Keratinocyte (primary cell): ENCODE measurements around the gene FOCAD. TPM values are rescaled to one million over a fixed set of nuclear protein-coding genes. Genes with fewer than 3 reads are reported as not detected.

ENCODE experiments used
- DNase-seq: peaks from one replicate; pipeline ENCODE4 v3.0.0-alpha.2; 2011; ENCODE audit warnings: low read depth, missing footprints, low spot score
- FAIRE-seq: peaks from 2 replicates; lab custom pipeline; 2011; peaks lifted over from hg19 to GRCh38; lab: Jason Lieb, UNC
- H2AFZ ChIP-seq: 2 replicates; pipeline ENCODE4 v1.6.0; 2012; ENCODE audit warnings: low read length, control low read depth, inconsistent platforms; ENCODE audit not compliant: control insufficient read depth
- H3K27ac ChIP-seq: 2 replicates; pipeline ENCODE4 v1.5.1; 2011; ENCODE audit warnings: low read length; ENCODE audit not compliant: control insufficient read depth, insufficient read depth
- H3K27me3 ChIP-seq: 3 replicates; pipeline ENCODE4 v1.6.0; 2011; ENCODE audit warnings: low read length; ENCODE audit not compliant: control insufficient read depth, insufficient read depth; ENCODE audit errors: extremely low read depth
- H3K36me3 ChIP-seq, 2 experiments: 2 replicates in 1 of 2; 3 replicates in 1 of 2; pipeline ENCODE4 v1.5.1; 2011; ENCODE audit warnings: low read length in 2 of 2, mild to moderate bottlenecking in 1 of 2; ENCODE audit not compliant: control insufficient read depth in 2 of 2, insufficient read depth in 2 of 2; ENCODE audit errors: extremely low read depth in 1 of 2
- H3K4me1 ChIP-seq: 3 replicates; pipeline ENCODE4 v1.5.1; 2011; ENCODE audit warnings: low read length; ENCODE audit not compliant: control insufficient read depth, insufficient read depth; ENCODE audit errors: extremely low read depth
- H3K4me2 ChIP-seq: 3 replicates; pipeline ENCODE4 v1.6.0; 2011; ENCODE audit warnings: low read depth, low read length; ENCODE audit not compliant: control insufficient read depth, insufficient read depth; ENCODE audit errors: extremely low read depth
- H3K4me3 ChIP-seq, 3 experiments: fragments of 200-600 bp in 1 of 3; sonication (generic) in 1 of 3; 2 replicates in 2 of 3; 3 replicates in 1 of 3; pipeline ENCODE4 v1.5.1; 2011 to 2016; ENCODE audit warnings: low read length in 3 of 3, mild to moderate bottlenecking in 3 of 3, control low read depth in 2 of 3, inconsistent platforms in 1 of 3, low read depth in 1 of 3, mixed read lengths in 1 of 3, mixed run types in 1 of 3, moderate library complexity in 1 of 3; ENCODE audit not compliant: control insufficient read depth in 2 of 3, insufficient read depth in 2 of 3; ENCODE audit errors: extremely low read depth in 1 of 3
- H3K79me2 ChIP-seq: 2 replicates; pipeline ENCODE4 v1.6.0; 2012; ENCODE audit warnings: low read length; ENCODE audit not compliant: control insufficient read depth, insufficient read depth
- H3K9ac ChIP-seq: 3 replicates; pipeline ENCODE4 v1.6.0; 2011; ENCODE audit warnings: low read length; ENCODE audit not compliant: control insufficient read depth, insufficient read depth; ENCODE audit errors: extremely low read depth
- H3K9me1 ChIP-seq: 3 replicates; pipeline ENCODE4 v1.6.0; 2011; ENCODE audit warnings: low read length; ENCODE audit not compliant: control insufficient read depth, insufficient read depth; ENCODE audit errors: extremely low read depth
- H3K9me3 ChIP-seq: 2 replicates; pipeline ENCODE4 v1.5.1; 2012; ENCODE audit warnings: low read depth, low read length; ENCODE audit not compliant: control insufficient read depth
- H4K20me1 ChIP-seq: 3 replicates; pipeline ENCODE4 v1.6.0; 2011; ENCODE audit warnings: low read length; ENCODE audit not compliant: control insufficient read depth, insufficient read depth; ENCODE audit errors: extremely low read depth
- EZH2 ChIP-seq: IDR thresholded peaks from one replicate; pipeline ENCODE4 v1.6.1; 2012; ENCODE audit warnings: inconsistent platforms, mild to moderate bottlenecking, low read length, moderate library complexity
- dilution Hi-C: fragments of 300-500 bp; cut with MboI; formaldehyde crosslinking; loops from one replicate; pipeline ENCODE4 v1.7.0; 2020; ENCODE audit warnings: low sequenced_read_pairs; ENCODE audit not compliant: extremely low pct_ligation_motif_present
- polyA plus RNA-seq, 5 experiments: library from polyadenylated mRNA; depleted of rRNA in 3 of 5; stranded (reverse) in 3 of 5; stranded (forward) in 1 of 5; unstranded in 1 of 5; fragments of >200 nt; gene quantifications; 1 replicate in 1 of 5; 2 replicates in 3 of 5; 3 replicates in 1 of 5; pipeline versions ENCODE4 v1.2.1 to v1.2.3, GENCODE V29; 2011 to 2012; ENCODE audit warnings: missing spikeins in 2 of 5, low read depth in 1 of 5, low replicate concordance in 1 of 5
- TF ChIP-seq, protein P1 (sequence below), 3 experiments: IDR thresholded peaks in 1 of 3; conservative IDR thresholded peaks in 1 of 3; optimal IDR thresholded peaks in 1 of 3; 2 replicates in 2 of 3; 3 replicates in 1 of 3; pipeline versions ENCODE3 to v1.5.1; 2011; ENCODE audit warnings: low read length in 3 of 3, mild to moderate bottlenecking in 3 of 3, moderate library complexity in 2 of 3, control low read depth in 1 of 3, inconsistent platforms in 1 of 3; ENCODE audit not compliant: insufficient read depth in 2 of 3; ENCODE audit errors: extremely low read depth in 1 of 3

The FOCAD gene
- polyA plus RNA-seq, 1 donor (not counting 4 experiments of a cell fraction or from before 2014, with no cell fraction given) = 33.1 TPM

DNA sequence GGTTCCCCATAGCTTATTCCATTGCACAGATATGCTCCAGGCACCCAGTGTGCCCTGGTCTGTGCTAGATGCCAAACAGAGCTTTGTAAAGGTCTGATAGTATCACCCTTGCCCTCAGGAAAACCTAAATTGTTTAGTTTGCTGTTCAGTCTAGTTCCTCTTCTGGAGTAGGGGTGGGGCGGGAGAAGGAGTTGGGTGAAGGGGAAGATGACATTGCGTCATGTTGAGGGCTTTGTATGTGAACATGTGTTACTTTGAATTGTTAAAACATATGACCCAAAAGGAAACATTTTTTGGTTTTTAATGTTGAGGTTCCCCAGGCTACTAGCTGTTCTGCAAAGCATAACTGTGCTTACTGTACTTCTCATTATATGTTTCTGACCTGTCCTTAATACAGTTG is 306.8 kb downstream of the FOCAD start:
- dilution Hi-C loops = no loop called here
- Histone ChIP-seq H3K27me3 (no peaks in the 10 kb centered on the region), H4K20me1 (no peaks in the 10 kb centered on the region), H2AFZ (no peak overlapping the region), H3K79me2 (no peaks in the 10 kb centered on the region), H3K4me1 (no peaks in the 10 kb centered on the region), H3K27ac (no peak overlapping the region), H3K9ac (no peak overlapping the region), H3K9me3 (no peaks in the 10 kb centered on the region), H3K36me3 (peaks cover 0 to 6% of the 10 kb centered on the region in 2 experiments), H3K4me2 (no peak overlapping the region), H3K9me1 (no peaks in the 10 kb centered on the region), H3K4me3 (no peak overlapping the region)
- no peak for TF ChIP-seq EZH2
- TF ChIP-seq, protein P1, sequence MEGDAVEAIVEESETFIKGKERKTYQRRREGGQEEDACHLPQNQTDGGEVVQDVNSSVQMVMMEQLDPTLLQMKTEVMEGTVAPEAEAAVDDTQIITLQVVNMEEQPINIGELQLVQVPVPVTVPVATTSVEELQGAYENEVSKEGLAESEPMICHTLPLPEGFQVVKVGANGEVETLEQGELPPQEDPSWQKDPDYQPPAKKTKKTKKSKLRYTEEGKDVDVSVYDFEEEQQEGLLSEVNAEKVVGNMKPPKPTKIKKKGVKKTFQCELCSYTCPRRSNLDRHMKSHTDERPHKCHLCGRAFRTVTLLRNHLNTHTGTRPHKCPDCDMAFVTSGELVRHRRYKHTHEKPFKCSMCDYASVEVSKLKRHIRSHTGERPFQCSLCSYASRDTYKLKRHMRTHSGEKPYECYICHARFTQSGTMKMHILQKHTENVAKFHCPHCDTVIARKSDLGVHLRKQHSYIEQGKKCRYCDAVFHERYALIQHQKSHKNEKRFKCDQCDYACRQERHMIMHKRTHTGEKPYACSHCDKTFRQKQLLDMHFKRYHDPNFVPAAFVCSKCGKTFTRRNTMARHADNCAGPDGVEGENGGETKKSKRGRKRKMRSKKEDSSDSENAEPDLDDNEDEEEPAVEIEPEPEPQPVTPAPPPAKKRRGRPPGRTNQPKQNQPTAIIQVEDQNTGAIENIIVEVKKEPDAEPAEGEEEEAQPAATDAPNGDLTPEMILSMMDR (optimal IDR thresholded peaks at IDR 0.05 in 1 of 3, IDR thresholded peaks at IDR 0.05 in 1 of 3, conservative IDR thresholded peaks at IDR 0.05 in 1 of 3; ENCODE audit: extremely low read depth in 1 of 3, insufficient read depth in 2 of 3, low read length in 3 of 3) = no peak
- no peak for DNase-seq
- no peak for FAIRE-seq

DNA sequence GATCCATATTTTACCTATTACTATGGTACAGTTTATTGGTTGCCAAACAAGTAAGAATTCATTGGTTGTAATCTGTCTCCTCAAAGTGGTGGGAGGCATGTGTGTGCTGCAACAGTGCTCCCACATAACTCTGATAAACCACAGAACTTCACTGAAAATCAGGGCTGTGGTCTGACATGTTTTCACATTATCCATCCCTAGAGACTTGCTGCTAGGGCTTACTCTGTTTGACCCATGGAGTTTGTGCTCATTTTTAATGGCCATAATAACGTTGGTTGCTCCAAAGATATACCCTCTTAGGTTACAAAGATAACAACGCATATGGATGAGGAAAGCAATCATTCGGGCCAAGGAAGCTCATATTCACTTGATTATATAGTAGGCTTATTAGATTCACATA is 310.4 kb downstream of the FOCAD start:
- Histone ChIP-seq H3K4me2 (no peak overlapping the region), H3K27me3 (no peaks in the 10 kb centered on the region), H3K9me3 (no peaks in the 10 kb centered on the region), H3K36me3 (peaks cover 0 to 6% of the 10 kb centered on the region in 2 experiments), H3K79me2 (no peaks in the 10 kb centered on the region), H4K20me1 (no peaks in the 10 kb centered on the region), H3K9me1 (no peaks in the 10 kb centered on the region), H3K4me1 (no peaks in the 10 kb centered on the region), H3K27ac (no peak overlapping the region), H2AFZ (no peak overlapping the region), H3K4me3 (no peak overlapping the region), H3K9ac (no peak overlapping the region)
- TF ChIP-seq, protein P1 (optimal IDR thresholded peaks at IDR 0.05 in 1 of 3, IDR thresholded peaks at IDR 0.05 in 1 of 3, conservative IDR thresholded peaks at IDR 0.05 in 1 of 3; ENCODE audit: extremely low read depth in 1 of 3, insufficient read depth in 2 of 3, low read length in 3 of 3) = no peak
- TF ChIP-seq EZH2 = no peak
- dilution Hi-C loops = no loop called here
- FAIRE-seq (peak; percentile 56), DNase-seq (no peak)
